ENCODE measurements around the gene ARL16.

DNA sequence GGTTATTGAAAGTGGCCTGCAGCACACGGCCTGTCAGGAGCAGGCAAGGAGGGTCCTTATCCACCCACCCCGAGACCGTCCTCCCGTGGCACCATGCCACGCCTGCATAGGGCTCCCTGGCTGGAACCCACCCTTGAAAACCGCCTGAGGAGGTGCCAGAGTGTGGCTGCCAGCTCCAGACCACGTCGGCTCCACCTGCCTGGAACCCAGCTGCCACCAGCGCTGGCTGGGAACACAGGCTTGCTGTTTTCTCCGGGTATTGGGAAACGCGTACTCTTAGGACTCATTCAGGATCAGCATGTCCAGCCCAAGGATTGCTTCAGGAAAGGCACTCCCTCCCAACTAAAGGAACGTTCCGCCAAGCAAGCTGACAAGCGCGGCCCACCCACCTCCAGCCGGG lies 6.7 kb downstream of the ARL16 start:
- TF ChIP-seq POLR2A (IDR thresholded peaks at IDR 0.05), result no peak
- TF ChIP-seq, protein P1, sequence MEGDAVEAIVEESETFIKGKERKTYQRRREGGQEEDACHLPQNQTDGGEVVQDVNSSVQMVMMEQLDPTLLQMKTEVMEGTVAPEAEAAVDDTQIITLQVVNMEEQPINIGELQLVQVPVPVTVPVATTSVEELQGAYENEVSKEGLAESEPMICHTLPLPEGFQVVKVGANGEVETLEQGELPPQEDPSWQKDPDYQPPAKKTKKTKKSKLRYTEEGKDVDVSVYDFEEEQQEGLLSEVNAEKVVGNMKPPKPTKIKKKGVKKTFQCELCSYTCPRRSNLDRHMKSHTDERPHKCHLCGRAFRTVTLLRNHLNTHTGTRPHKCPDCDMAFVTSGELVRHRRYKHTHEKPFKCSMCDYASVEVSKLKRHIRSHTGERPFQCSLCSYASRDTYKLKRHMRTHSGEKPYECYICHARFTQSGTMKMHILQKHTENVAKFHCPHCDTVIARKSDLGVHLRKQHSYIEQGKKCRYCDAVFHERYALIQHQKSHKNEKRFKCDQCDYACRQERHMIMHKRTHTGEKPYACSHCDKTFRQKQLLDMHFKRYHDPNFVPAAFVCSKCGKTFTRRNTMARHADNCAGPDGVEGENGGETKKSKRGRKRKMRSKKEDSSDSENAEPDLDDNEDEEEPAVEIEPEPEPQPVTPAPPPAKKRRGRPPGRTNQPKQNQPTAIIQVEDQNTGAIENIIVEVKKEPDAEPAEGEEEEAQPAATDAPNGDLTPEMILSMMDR (IDR thresholded peaks at IDR 0.05), result no peak
